HG02588 (cell line): Measurements from ENCODE around the gene CHST11.
A peak's percentile ranks its signal among the peaks of the same experiment; 100 is the strongest.

Source experiments
- ATAC-seq: cut with Tn5 transposase; IDR thresholded peaks from one replicate; pipeline ENCODE4 v1.9.1; 2021; ENCODE audit warnings: mild to moderate bottlenecking, moderate library complexity; ENCODE audit not compliant: unreplicated experiment

Gene CHST11

GRCh38 chr12:104427547-104427938 is 29.2 kb upstream of the CHST11 start:
- ATAC-seq = no peak

GRCh38 chr12:104433061-104433460 is 23.7 kb upstream of the CHST11 start:
- ATAC-seq = no peak

GRCh38 chr12:104434129-104434528 is 22.6 kb upstream of the CHST11 start:
- ATAC-seq = no peak

- ATAC-seq = no peak
Measured at GRCh38 chr12:104435175-104435574, 21.6 kb upstream of the CHST11 start.

GRCh38 chr12:104435765-104436164 is 21.0 kb upstream of the CHST11 start:
- no peak for ATAC-seq

GRCh38 chr12:104436790-104437189 is 20.0 kb upstream of the CHST11 start:
- no peak for ATAC-seq

- no peak for ATAC-seq
Measured at GRCh38 chr12:104438134-104438533, 18.6 kb upstream of the CHST11 start.

- no peak for ATAC-seq
Measured at GRCh38 chr12:104439137-104439536, 17.6 kb upstream of the CHST11 start.

- ATAC-seq = no peak
Measured at GRCh38 chr12:104443008-104443407, 13.7 kb upstream of the CHST11 start.

GRCh38 chr12:104446646-104447421 is 9.9 kb upstream of the CHST11 start:
- ATAC-seq = no peak

- ATAC-seq = no peak
Measured at GRCh38 chr12:104448031-104448430, 8.7 kb upstream of the CHST11 start.

- ATAC-seq = no peak
Measured at GRCh38 chr12:104448451-104448850, 8.3 kb upstream of the CHST11 start.

- ATAC-seq = no peak
Measured at GRCh38 chr12:104450700-104451099, 6.0 kb upstream of the CHST11 start.

GRCh38 chr12:104452087-104452486 is 4.7 kb upstream of the CHST11 start:
- no peak for ATAC-seq

- ATAC-seq = no peak
Measured at GRCh38 chr12:104453133-104453532, 3.6 kb upstream of the CHST11 start.

- ATAC-seq = no peak
Measured at GRCh38 chr12:104454997-104455396, 1.8 kb upstream of the CHST11 start.

GRCh38 chr12:104455578-104456416 is 951 bp upstream of the CHST11 start:
- no peak for ATAC-seq

GRCh38 chr12:104456950-104457745 is 400 bp downstream of the CHST11 start:
- peak; percentile 29 for ATAC-seq

- ATAC-seq = no peak
Measured at GRCh38 chr12:104457746-104458693, 1.3 kb downstream of the CHST11 start.

- no peak for ATAC-seq
Measured at GRCh38 chr12:104458694-104459367, 2.1 kb downstream of the CHST11 start.
